HEK293 (cell line): ENCODE results near the gene GZMB.

ENCODE experiments used
- CTCF ChIA-PET: fragments of 350-600 bp; formaldehyde crosslinking; extraction: SDS; loops from one replicate; lab custom pipeline; 2021; ENCODE audit warnings: antibody characterized with exemption; lab: Yijun Ruan, JAX
- POLR2A ChIA-PET: fragments of 300-600 bp; formaldehyde crosslinking; extraction: SDS; loops from one replicate; lab custom pipeline; 2020; ENCODE audit warnings: antibody characterized with exemption, inconsistent platforms; lab: Yijun Ruan, JAX
- H3K27ac ChIP-seq: fragments of 200-500 bp; sonication (Bioruptor generic); 2 replicates; pipeline ENCODE4 v1.5.1; 2014; ENCODE audit warnings: low read depth, low read length, control low read depth, inconsistent platforms; ENCODE audit errors: extremely low read depth
- H3K36me3 ChIP-seq, 2 experiments: fragments of 200-500 bp in 1 of 2; sonication (Bioruptor generic) in 1 of 2; 1 replicate in 1 of 2; 2 replicates in 1 of 2; pipeline ENCODE4 v1.5.1; 2014 to 2017; ENCODE audit warnings: inconsistent platforms in 2 of 2, low read length in 2 of 2; ENCODE audit not compliant: control insufficient read depth in 2 of 2, insufficient read depth in 1 of 2
- H3K4me1 ChIP-seq: fragments of 200-500 bp; sonication (Bioruptor generic); 2 replicates; pipeline ENCODE4 v1.5.1; 2014; ENCODE audit warnings: mild to moderate bottlenecking, low read length, inconsistent platforms; ENCODE audit not compliant: control insufficient read depth, insufficient read depth
- H3K4me3 ChIP-seq: 2 replicates; pipeline ENCODE4 v1.5.1; 2011; ENCODE audit warnings: low read depth, mild to moderate bottlenecking, control low read depth, low read length, moderate library complexity
- H3K9me3 ChIP-seq: fragments of 200-500 bp; sonication (Bioruptor generic); 2 replicates; pipeline ENCODE4 v1.5.1; 2014; ENCODE audit warnings: low read depth, low read length, inconsistent platforms; ENCODE audit not compliant: control insufficient read depth, insufficient read depth
- KLF10 ChIP-seq: fragments of 450-650 bp; IDR thresholded peaks from 2 replicates; pipeline ENCODE4 v1.5.1; 2018; ENCODE audit warnings: missing biosample characterization, mild to moderate bottlenecking, missing genetic modification characterization
- ZBTB20 ChIP-seq: fragments of 450-650 bp; formaldehyde crosslinking; IDR thresholded peaks from 2 replicates; pipeline ENCODE4 v1.5.1; 2016; ENCODE audit warnings: missing biosample characterization, missing genetic modification characterization
- ZBTB21 ChIP-seq: fragments of 450-650 bp; formaldehyde crosslinking; IDR thresholded peaks from 2 replicates; pipeline ENCODE4 v1.5.1; 2017; ENCODE audit warnings: missing biosample characterization, missing genetic modification characterization
- ZBTB26 ChIP-seq: fragments of 450-650 bp; formaldehyde crosslinking; optimal IDR thresholded peaks from 2 replicates; pipeline ENCODE3; 2016; ENCODE audit warnings: missing biosample characterization, mild to moderate bottlenecking, missing genetic modification characterization
- ZFP69B ChIP-seq: fragments of 450-650 bp; formaldehyde crosslinking; IDR thresholded peaks from 2 replicates; pipeline ENCODE4 v1.5.1; 2016; ENCODE audit warnings: missing biosample characterization, missing genetic modification characterization
- ZNF133 ChIP-seq: fragments of 450-650 bp; formaldehyde crosslinking; IDR thresholded peaks from 2 replicates; pipeline ENCODE4 v1.5.1; 2016; ENCODE audit warnings: missing biosample characterization, missing genetic modification characterization
- ZNF26 ChIP-seq: fragments of 450-650 bp; formaldehyde crosslinking; IDR thresholded peaks from 2 replicates; pipeline ENCODE4 v1.5.1; 2016; ENCODE audit warnings: missing biosample characterization, missing genetic modification characterization
- ZNF280C ChIP-seq: fragments of 450-650 bp; formaldehyde crosslinking; IDR thresholded peaks from 2 replicates; pipeline ENCODE4 v1.5.1; 2016; ENCODE audit warnings: missing biosample characterization, missing genetic modification characterization
- ZNF280D ChIP-seq: fragments of 450-650 bp; formaldehyde crosslinking; IDR thresholded peaks from 2 replicates; pipeline ENCODE4 v1.5.1; 2016; ENCODE audit warnings: missing biosample characterization, missing genetic modification characterization
- ZNF341 ChIP-seq: fragments of 450-650 bp; formaldehyde crosslinking; IDR thresholded peaks from 2 replicates; pipeline ENCODE4; 2016; ENCODE audit warnings: low read depth, missing biosample characterization, missing genetic modification characterization
- ZNF391 ChIP-seq: fragments of 450-650 bp; formaldehyde crosslinking; IDR thresholded peaks from 2 replicates; pipeline ENCODE4 v1.5.1; 2016; ENCODE audit warnings: low read depth, missing biosample characterization, missing genetic modification characterization, borderline replicate concordance
- ZNF513 ChIP-seq: fragments of 450-650 bp; IDR thresholded peaks from 2 replicates; pipeline ENCODE4 v1.5.1; 2018; ENCODE audit warnings: missing biosample characterization, missing genetic modification characterization
- ZNF555 ChIP-seq: fragments of 450-650 bp; formaldehyde crosslinking; conservative IDR thresholded peaks from 2 replicates; pipeline ENCODE4 v1.5.1; 2017; ENCODE audit warnings: missing biosample characterization, mild to moderate bottlenecking, missing genetic modification characterization, inconsistent platforms
- ZNF560 ChIP-seq: fragments of 450-650 bp; formaldehyde crosslinking; IDR thresholded peaks from 2 replicates; pipeline ENCODE4 v1.5.1; 2017; ENCODE audit warnings: missing biosample characterization, missing genetic modification characterization, borderline replicate concordance
- ZNF76 ChIP-seq: fragments of 450-650 bp; formaldehyde crosslinking; IDR thresholded peaks from 2 replicates; pipeline ENCODE4; 2016; ENCODE audit warnings: low read depth, missing biosample characterization, missing genetic modification characterization, borderline replicate concordance
- ZNF777 ChIP-seq: fragments of 450-650 bp; formaldehyde crosslinking; IDR thresholded peaks from 2 replicates; pipeline ENCODE4 v1.5.1; 2017; ENCODE audit warnings: missing biosample characterization, missing genetic modification characterization, borderline replicate concordance
- ZNF791 ChIP-seq: fragments of 450-650 bp; formaldehyde crosslinking; IDR thresholded peaks from 2 replicates; pipeline ENCODE4 v1.5.1; 2016; ENCODE audit warnings: missing biosample characterization, missing genetic modification characterization
- ZSCAN5A ChIP-seq: fragments of 450-650 bp; formaldehyde crosslinking; IDR thresholded peaks from 2 replicates; pipeline ENCODE4 v1.5.1; 2016; ENCODE audit warnings: missing biosample characterization, missing genetic modification characterization

GZMB gene

GRCh38 chr14:24639905-24640304 lies 5.9 kb upstream of the GZMB start:
- Histone ChIP-seq H3K4me1 (no peaks in the 10 kb centered on the region), H3K9me3 (no peaks in the 10 kb centered on the region), H3K4me3 (no peak overlapping the region), H3K27ac (no peak overlapping the region), H3K36me3 (no peaks in the 10 kb centered on the region)
- ChIA-PET POLR2A (no interaction called here), CTCF (no interaction called here)
- no peak for TF ChIP-seq ZBTB21 (tag by site-specific recombination)
- TF ChIP-seq ZNF76 (tag by site-specific recombination) = no peak
- TF ChIP-seq ZNF280C (tag by site-specific recombination) = no peak
- TF ChIP-seq ZFP69B (tag by site-specific recombination) = no peak
- TF ChIP-seq ZNF280D = no peak
- no peak for TF ChIP-seq ZBTB20 (tag by site-specific recombination)
- TF ChIP-seq ZNF560 = no peak
- no peak for TF ChIP-seq ZNF777
- no peak for TF ChIP-seq KLF10
- no peak for TF ChIP-seq ZSCAN5A (tag by site-specific recombination)
- no peak for TF ChIP-seq ZBTB26
- TF ChIP-seq ZNF791 = no peak
- TF ChIP-seq ZNF513 = no peak
- TF ChIP-seq ZNF26 (tag by site-specific recombination) = no peak
- no peak for TF ChIP-seq ZNF133
- TF ChIP-seq ZNF555 (tag by site-specific recombination) = no peak
- TF ChIP-seq ZNF391 (tag by site-specific recombination) = no peak
- TF ChIP-seq ZNF341 (tag by site-specific recombination) = no peak
